Adrenal gland (tissue), 5 donors: ENCODE measurements around the gene DNAH17.

Experiments
- POLR2A ChIP-seq, 2 donors: fragments of 450-650 bp; IDR thresholded peaks; one replicate each; pipeline ENCODE4 v1.6.1; 2017; ENCODE audit warnings: antibody characterized with exemption in 2 of 2, mild to moderate bottlenecking in 2 of 2, moderate library complexity in 1 of 2
- TF ChIP-seq, protein P1 (sequence below), 6 experiments: fragments of 450-650 bp in 4 of 6; fragments of 200-600 bp in 2 of 6; sonication (generic) in 1 of 6; IDR thresholded peaks; 1 replicate in 5 of 6; 2 replicates in 1 of 6; pipeline versions ENCODE4 v1.5.1 to v1.8.0; 2016 to 2021; ENCODE audit warnings: antibody characterized with exemption in 6 of 6, mild to moderate bottlenecking in 2 of 6, moderate library complexity in 1 of 6
- donor health status: DM: no; HTN: no; CAD: no.

DNA sequence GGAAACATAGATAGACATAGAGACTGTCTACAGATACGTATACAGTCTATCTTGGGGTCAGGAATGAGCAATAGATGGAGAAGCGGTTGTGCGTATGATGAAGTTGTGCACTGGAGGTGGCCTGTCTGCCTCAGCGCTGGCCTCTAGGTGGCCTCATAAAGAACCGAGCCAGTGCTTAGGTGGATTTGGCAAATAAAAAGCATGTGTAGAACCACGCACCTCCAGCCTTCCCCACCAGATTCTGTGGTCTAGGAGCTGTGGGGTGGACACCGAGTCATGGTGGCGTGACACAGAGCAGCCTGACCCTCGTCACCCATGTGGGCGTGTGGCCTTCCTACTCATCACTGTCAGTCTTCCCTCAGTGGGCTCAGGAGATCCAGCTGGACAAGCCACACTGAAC is 164.8 kb downstream of the DNAH17 start:
- TF ChIP-seq, protein P1, sequence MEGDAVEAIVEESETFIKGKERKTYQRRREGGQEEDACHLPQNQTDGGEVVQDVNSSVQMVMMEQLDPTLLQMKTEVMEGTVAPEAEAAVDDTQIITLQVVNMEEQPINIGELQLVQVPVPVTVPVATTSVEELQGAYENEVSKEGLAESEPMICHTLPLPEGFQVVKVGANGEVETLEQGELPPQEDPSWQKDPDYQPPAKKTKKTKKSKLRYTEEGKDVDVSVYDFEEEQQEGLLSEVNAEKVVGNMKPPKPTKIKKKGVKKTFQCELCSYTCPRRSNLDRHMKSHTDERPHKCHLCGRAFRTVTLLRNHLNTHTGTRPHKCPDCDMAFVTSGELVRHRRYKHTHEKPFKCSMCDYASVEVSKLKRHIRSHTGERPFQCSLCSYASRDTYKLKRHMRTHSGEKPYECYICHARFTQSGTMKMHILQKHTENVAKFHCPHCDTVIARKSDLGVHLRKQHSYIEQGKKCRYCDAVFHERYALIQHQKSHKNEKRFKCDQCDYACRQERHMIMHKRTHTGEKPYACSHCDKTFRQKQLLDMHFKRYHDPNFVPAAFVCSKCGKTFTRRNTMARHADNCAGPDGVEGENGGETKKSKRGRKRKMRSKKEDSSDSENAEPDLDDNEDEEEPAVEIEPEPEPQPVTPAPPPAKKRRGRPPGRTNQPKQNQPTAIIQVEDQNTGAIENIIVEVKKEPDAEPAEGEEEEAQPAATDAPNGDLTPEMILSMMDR (IDR thresholded peaks at IDR 0.05) = peak in 3 of 6 experiments; percentile 8 to 16 (median 10)
- no peak for TF ChIP-seq POLR2A (IDR thresholded peaks at IDR 0.05)
